ENCODE data around the gene KLF12. TPM values are rescaled to one million over a fixed set of nuclear protein-coding genes. Genes with fewer than 3 reads are reported as not detected.

KLF12 gene
- total and polyA plus RNA-seq, 9 of the 15 experiments (the other 6 are each of a cell fraction or from before 2014, with no cell fraction given), result under 0.01 to 0.07 (median 0.05) TPM; not detected in 3

DNA sequence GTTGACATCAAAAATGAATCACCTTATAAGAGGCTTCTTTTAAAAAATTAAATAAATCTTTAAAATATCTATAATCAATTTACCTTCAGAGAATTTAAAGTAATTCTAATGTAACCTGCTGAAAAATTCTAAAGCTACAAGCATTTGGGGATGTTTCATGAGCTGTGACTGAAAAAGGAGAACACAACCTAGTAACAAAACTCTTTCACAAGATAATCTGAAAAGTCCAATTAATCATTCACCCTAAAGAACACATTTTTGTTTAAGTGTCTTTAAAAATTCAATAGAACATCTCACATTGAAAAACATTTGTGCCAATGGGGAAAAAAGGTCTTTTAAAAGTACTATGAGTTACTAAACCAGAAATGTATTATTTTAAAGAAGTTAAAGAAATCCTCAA lies 22.8 kb downstream of the KLF12 start:
- BruUV-seq (replicated peaks), result no TSS peak
- FAIRE-seq (no peak), ATAC-seq (no peak), DNase-seq (ENCODE audit: extremely low read depth in 1 of 4, low spot score in 3 of 4) (no peak)
- Histone ChIP-seq H3K79me2 (ENCODE audit: control insufficient read depth, insufficient read depth, low read length) (no peaks in the 10 kb centered on the region), H4K20me1 (replicated peaks; ENCODE audit: control insufficient read depth, insufficient read depth, low read length) (no peaks in the 10 kb centered on the region), H3K36me3 (ENCODE audit: control insufficient read depth, insufficient read depth, low read length) (no peaks in the 10 kb centered on the region), H3K9ac (ENCODE audit: insufficient read depth in 1 of 2, low read depth in 2 of 2, low read length in 2 of 2) (no peak overlapping the region), H3K4me3 (no peak overlapping the region), H3K27me3 (ENCODE audit: control insufficient read depth in 2 of 2, insufficient read depth in 2 of 2, low read length in 2 of 2) (no peaks in the 10 kb centered on the region), H3K9me3 (replicated peaks; ENCODE audit: control insufficient read depth, insufficient read depth, low read depth, low read length) (no peaks in the 10 kb centered on the region), H2AFZ (ENCODE audit: low read depth, low read length) (no peak overlapping the region), H3K4me1 (replicated peaks in 1 of 2; ENCODE audit: control insufficient read depth in 2 of 2, insufficient read depth in 2 of 2, low read length in 2 of 2) (no peaks in the 10 kb centered on the region), H3K27ac (ENCODE audit: extremely low read depth, low read depth, low read length) (no peak overlapping the region), H3K4me2 (ENCODE audit: insufficient read depth, low read length) (no peak overlapping the region), H3K9me1 (ENCODE audit: control insufficient read depth, insufficient read depth, low read length) (no peaks in the 10 kb centered on the region)
- ChIA-PET CTCF (ENCODE audit: low intra/inter-chr PET ratio) (no interaction called here), POLR2A (interaction anchor here (0.7 kb wide), 1 partner anchor 15 kb away, joined by 4 read pairs; no protein-coding TSS in a partner anchor)
- intact Hi-C loops (cut with micrococcal nuclease), result no loop called here
- in situ Hi-C loops (cut with MboI), result no loop called here
- TF ChIP-seq KDM5B (IDR thresholded peaks at IDR 0.05; ENCODE audit: insufficient replicate concordance, low read depth, low read length), result no peak
- TF ChIP-seq MGA (IDR thresholded peaks at IDR 0.05), result no peak
- TF ChIP-seq ARID1B (IDR thresholded peaks at IDR 0.05), result no peak
- TF ChIP-seq RFX7 (CRISPR knock-in tag; IDR thresholded peaks at IDR 0.05), result no peak
- no peak for TF ChIP-seq KLF6 (CRISPR knock-in tag; IDR thresholded peaks at IDR 0.05; ENCODE audit: borderline replicate concordance)
- no peak for TF ChIP-seq ZEB2 (IDR thresholded peaks at IDR 0.05)
- TF ChIP-seq, protein P1, sequence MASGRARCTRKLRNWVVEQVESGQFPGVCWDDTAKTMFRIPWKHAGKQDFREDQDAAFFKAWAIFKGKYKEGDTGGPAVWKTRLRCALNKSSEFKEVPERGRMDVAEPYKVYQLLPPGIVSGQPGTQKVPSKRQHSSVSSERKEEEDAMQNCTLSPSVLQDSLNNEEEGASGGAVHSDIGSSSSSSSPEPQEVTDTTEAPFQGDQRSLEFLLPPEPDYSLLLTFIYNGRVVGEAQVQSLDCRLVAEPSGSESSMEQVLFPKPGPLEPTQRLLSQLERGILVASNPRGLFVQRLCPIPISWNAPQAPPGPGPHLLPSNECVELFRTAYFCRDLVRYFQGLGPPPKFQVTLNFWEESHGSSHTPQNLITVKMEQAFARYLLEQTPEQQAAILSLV (tag; IDR thresholded peaks at IDR 0.05), result no peak
- no peak for TF ChIP-seq NKRF (IDR thresholded peaks at IDR 0.05; ENCODE audit: borderline replicate concordance)
